Activated naive CD4-positive, alpha-beta T cell treated with anti-CD3 and anti-CD28 coated beads, Interleukin-2, amount 50 U/mL, for 24 hours (primary cell): ENCODE measurements around the gene TAS2R40.
"Not testable (repeated sequence)": the region's sequence is repeated elsewhere in the genome, so short reads cannot be mapped to it uniquely, and the experiment has no call there.

ENCODE experiments used
- H3K27ac Mint-ChIP-seq: one replicate; pipeline ENCODE4 v1.8.0; 2021; ENCODE audit warnings: mild to moderate bottlenecking, mixed read lengths
- H3K27me3 Mint-ChIP-seq: one replicate; pipeline ENCODE4 v1.8.0; 2021; ENCODE audit warnings: mixed read lengths
- H3K36me3 Mint-ChIP-seq: one replicate; pipeline ENCODE4 v1.8.0; 2021; ENCODE audit warnings: mixed read lengths
- H3K4me1 Mint-ChIP-seq: one replicate; pipeline ENCODE4 v1.8.0; 2021; ENCODE audit warnings: mixed read lengths
- H3K4me3 Mint-ChIP-seq: one replicate; pipeline ENCODE4 v1.8.0; 2021; ENCODE audit warnings: mild to moderate bottlenecking, mixed read lengths
- H3K9me3 Mint-ChIP-seq: one replicate; pipeline ENCODE4 v1.8.0; 2021; ENCODE audit warnings: mixed read lengths

TAS2R40 gene

DNA sequence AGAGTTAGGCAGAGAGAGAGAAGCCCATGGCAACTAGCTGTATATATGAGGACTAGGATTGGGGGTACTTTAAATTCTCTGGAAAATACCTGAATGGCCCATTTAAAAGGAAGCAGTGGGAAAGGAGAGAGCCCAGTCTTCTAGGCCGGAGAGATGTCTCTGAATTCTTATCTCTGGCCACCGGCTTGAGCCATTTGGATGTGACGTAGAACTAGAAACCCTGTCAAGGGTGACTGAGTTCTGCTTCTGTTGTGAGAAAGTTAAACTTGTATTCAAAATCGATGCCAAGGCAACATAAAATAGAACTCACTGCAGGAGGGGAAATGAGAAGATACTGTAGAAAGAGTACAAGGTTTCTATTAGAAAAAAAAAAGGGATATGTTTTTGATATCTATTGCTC lies 35.1 kb downstream of the TAS2R40 start:
- peaks cover 11% of the 10 kb centered on the region for H3K36me3 Mint-ChIP-seq
- peak overlapping the region; percentile 72 for H3K27ac Mint-ChIP-seq
- peaks cover 77% of the 10 kb centered on the region for H3K4me1 Mint-ChIP-seq
- no peak overlapping the region for H3K4me3 Mint-ChIP-seq
- H3K27me3 Mint-ChIP-seq = no peaks in the 10 kb centered on the region
- peaks cover 5% of the 10 kb centered on the region for H3K9me3 Mint-ChIP-seq

DNA sequence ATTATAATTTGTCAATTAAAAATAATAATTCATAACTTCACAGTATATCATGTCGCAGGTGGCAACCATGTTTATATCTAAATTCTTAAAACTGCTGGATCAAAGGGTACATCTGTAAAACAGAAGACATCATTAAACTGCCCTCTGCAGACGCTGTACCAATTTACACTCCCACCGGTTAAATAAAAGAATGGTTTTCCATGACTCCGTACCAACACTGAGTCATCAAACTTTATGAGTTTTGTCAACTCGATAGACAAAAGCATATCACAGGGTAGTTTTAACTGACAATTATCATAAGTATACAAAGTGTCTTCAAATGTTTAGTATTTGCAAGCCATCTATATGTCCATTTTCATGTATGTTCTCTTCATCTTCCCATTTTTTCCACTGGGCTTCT lies 35.7 kb downstream of the TAS2R40 start:
- Mint-ChIP-seq H3K36me3 (peaks cover 8% of the 10 kb centered on the region), H3K4me1 (peaks cover 76% of the 10 kb centered on the region), H3K27me3 (no peaks in the 10 kb centered on the region), H3K9me3 (peaks cover 2% of the 10 kb centered on the region), H3K4me3 (no peak overlapping the region), H3K27ac (peak overlapping the region; percentile 65)

DNA sequence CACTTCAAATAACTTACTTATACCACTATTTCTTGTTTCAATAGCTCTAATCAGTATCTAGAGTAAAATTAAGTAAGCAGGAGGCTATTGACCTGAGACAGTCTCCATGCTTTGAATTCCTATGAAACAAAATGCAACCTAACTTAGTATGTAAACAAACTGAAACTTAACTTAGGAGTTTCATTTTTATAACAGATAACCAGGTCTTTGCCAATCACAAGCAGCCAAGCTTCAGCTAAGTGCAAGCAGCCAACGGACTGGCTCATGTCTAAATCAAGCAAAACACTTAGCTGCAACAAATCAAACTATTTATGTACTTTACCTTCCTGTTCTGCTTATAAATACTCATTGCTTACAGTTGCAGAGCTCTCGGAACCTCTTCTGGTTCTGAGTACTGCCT lies 37.0 kb downstream of the TAS2R40 start:
- H3K36me3 Mint-ChIP-seq = peaks cover 3% of the 10 kb centered on the region
- H3K27ac Mint-ChIP-seq = peak overlapping the region; percentile 97
- no peaks in the 10 kb centered on the region for H3K27me3 Mint-ChIP-seq
- H3K9me3 Mint-ChIP-seq = no peaks in the 10 kb centered on the region
- peak overlapping the region; percentile 85 for H3K4me3 Mint-ChIP-seq
- peaks cover 68% of the 10 kb centered on the region for H3K4me1 Mint-ChIP-seq

DNA sequence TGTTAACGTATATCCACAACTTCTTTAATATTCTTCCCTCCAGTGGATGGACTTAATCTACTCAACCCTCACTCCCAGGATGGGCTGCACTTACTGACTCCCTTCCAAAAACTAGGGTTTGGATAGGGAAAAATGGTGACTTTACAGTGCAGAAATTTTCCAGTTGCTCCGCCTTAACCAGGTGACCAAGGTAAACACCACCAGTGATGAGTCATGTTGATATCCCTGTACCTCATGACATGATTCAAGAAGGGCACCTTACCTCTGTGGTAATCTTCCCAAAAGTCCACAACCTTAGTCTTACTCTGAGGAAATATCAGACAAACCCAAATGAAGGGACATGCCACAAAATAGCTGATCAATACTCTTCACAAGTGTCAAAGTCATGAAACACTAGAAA lies 37.9 kb downstream of the TAS2R40 start:
- Mint-ChIP-seq H3K4me3 (peak overlapping the region; percentile 12), H3K27ac (peak overlapping the region; percentile 80), H3K9me3 (no peaks in the 10 kb centered on the region), H3K27me3 (no peaks in the 10 kb centered on the region), H3K36me3 (peaks cover 9% of the 10 kb centered on the region), H3K4me1 (peaks cover 68% of the 10 kb centered on the region)

DNA sequence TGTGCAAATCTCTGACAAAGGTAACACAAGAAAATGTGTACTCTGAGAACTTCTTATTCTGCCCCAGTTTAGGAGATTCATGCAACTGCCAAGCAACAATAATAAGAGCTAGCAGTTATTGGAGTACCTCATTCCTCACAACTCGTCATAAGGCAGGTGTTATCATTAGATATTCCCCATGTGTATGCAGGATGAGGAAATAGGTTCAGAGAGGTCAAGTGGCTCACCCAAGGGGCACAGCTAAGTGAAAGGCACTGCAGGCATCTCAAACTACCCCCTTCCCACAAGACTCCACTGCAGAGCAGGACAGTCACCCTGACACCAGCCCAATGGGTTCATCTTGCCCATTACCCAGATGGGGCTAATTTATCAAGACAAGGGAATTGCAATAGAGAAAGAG lies 40.1 kb downstream of the TAS2R40 start:
- Mint-ChIP-seq H3K36me3 (peaks cover 14% of the 10 kb centered on the region), H3K9me3 (no peaks in the 10 kb centered on the region), H3K4me3 (peak overlapping the region; percentile 96), H3K27ac (peak overlapping the region; percentile 95), H3K4me1 (peaks cover 63% of the 10 kb centered on the region), H3K27me3 (no peaks in the 10 kb centered on the region)

DNA sequence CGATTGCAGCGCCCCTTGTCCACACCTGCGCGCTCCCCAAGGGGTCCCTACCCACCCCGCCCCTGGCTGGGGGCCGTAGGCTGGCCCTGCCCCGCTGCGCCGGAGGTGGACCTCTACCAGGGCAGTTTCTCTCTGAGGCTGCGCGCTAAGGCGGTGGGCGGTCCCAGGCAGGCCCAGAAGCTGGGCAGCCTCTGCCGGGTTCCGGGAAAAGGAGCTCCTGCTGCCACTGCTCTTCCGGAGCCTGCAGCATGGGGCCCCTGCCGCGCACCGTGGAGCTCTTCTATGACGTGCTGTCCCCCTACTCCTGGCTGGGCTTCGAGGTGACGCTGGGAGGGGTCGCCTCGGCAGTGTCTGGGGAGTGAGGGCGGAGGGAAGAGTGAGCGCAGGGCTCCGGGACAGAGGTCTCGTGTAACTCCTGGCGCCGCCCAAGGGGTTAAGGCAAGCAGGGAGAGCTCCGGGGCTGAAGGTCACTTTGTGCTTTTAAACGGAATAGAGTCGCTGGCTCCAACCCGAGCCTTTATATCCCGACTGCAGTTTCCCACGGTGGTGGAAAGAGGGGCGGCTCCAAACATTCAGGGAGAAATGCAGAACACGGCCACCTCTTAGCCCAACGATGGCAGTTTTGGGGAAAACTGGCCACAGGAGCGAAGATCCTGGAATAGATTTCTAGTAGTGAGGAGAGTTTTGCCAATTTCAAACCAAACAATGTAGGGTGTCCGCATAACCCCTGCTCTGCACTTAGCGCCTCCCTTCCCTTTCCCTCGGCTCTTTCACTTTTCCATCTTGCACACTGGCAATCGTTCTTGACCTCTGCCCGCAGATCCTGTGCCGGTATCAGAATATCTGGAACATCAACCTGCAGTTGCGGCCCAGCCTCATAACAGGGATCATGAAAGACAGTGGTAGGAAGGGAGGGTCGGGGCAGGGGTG lies 41.7 kb downstream of the TAS2R40 start, which contains the start of gene GSTK1:
TSS of gene GSTK1 (plus strand) at position 176 of the 930 bp plus-strand sequence. CDS start at position 249, 73 bp downstream.
- Mint-ChIP-seq H3K36me3 (peaks cover 14% of the 10 kb centered on the region), H3K4me3 (peak within 1 kb of the TSS; percentile 96), H3K9me3 (no peaks in the 10 kb centered on the region), H3K27me3 (no peaks in the 10 kb centered on the region), H3K27ac (peak within 1 kb of the TSS; percentile 98), H3K4me1 (peaks cover 56% of the 10 kb centered on the region)

DNA sequence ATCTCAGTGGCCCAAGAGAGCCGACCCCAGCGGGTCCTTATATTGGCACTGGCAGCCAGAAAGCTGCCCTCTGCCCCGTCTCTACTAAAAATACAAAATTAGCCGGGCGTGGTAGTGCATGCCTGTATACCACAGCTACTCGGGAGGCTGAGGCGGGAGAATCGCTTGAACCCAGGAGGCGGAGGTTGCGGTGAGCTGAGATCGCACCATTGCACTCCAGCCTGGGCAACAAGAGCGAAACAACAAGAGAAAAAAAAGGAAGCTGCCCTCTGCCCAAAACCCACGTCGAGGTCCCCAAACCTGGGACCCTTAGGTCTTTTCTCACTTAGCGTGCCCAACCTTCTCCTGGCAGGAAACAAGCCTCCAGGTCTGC lies 42.3 kb downstream of the TAS2R40 start:
- H3K27ac Mint-ChIP-seq = peak overlapping the region; percentile 98
- not testable (repeated sequence) for H3K27me3 Mint-ChIP-seq, H3K9me3 Mint-ChIP-seq
- peak overlapping the region; percentile 96 for H3K4me3 Mint-ChIP-seq
- H3K4me1 Mint-ChIP-seq = peaks cover 54% of the 10 kb centered on the region
- H3K36me3 Mint-ChIP-seq = peaks cover 19% of the 10 kb centered on the region

DNA sequence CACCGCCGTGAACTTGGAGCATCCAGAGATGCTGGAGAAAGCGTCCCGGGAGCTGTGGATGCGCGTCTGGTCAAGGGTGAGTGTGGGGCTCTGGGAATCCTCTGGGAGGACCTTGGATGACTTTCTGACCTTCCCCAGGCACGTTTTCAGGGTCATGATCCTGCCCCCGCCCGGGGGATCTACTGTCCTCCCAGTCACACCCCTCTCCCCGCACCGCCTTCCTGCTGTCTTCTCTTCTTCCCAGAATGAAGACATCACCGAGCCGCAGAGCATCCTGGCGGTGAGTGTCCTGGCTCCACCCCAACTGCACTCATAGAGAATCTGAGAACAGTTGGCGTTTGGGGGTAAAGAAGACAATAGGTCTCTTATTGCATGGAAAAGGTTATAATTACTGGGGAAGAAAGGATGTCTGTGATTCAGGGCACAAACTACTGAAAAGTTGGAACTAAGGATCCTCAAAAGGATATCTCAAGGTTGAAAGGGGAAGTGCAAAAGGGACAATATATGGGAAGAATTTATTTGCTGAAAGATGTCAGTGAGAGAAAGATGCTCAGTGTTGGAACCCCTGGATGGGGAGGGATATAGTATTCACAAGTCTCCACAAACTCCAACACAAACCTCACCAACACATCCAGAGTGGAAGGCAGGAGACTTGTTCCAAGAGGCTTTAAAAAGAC lies 43.3 kb downstream of the TAS2R40 start:
- H3K27me3 Mint-ChIP-seq = no peaks in the 10 kb centered on the region
- peak overlapping the region; percentile 96 for H3K4me3 Mint-ChIP-seq
- H3K9me3 Mint-ChIP-seq = no peaks in the 10 kb centered on the region
- peak overlapping the region; percentile 98 for H3K27ac Mint-ChIP-seq
- peaks cover 48% of the 10 kb centered on the region for H3K4me1 Mint-ChIP-seq
- peaks cover 23% of the 10 kb centered on the region for H3K36me3 Mint-ChIP-seq

DNA sequence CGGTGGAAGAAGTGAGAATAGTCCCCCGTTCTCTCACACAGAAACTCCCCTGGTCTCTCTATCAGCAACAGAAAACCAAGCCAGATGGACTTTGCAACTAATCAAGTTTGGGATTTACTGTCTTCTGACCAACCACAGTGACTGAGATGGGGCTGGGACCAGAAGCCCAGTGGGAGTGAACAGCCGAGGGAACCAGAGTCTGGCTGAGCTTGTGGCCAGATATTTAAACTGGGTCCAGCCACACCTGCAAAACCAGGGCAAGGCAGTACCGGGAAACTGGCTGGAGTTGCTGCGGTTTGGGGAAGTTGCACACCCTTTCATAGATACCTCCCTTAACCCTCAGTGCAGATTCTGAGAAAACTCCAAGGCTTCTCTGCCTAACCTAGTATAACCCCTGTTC lies 47.4 kb downstream of the TAS2R40 start:
- Mint-ChIP-seq H3K4me3 (no peak overlapping the region), H3K27ac (peak overlapping the region; percentile 72), H3K9me3 (no peaks in the 10 kb centered on the region), H3K4me1 (peaks cover 48% of the 10 kb centered on the region), H3K27me3 (no peaks in the 10 kb centered on the region), H3K36me3 (peaks cover 24% of the 10 kb centered on the region)

DNA sequence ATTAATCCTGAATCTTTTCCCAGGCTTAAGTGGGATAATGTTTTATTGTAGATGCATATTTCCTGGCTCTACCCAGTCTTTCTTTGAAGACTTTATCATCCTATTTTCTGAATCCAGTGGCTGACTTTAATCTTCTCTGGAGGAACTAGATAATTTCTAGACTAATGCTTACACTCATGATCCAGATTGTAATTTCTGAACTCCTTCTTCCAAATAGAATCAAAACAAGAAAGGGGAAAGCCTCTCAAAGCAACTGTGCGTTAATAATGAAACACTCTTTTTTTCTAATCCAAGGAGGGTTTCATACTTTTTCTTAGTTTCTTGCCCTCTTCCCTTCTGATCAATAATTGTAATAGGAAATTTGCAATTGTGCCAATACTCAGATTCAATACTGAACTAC lies 49.4 kb downstream of the TAS2R40 start:
- Mint-ChIP-seq H3K4me1 (peaks cover 29% of the 10 kb centered on the region), H3K4me3 (no peak overlapping the region), H3K9me3 (no peaks in the 10 kb centered on the region), H3K27ac (peak overlapping the region; percentile 35), H3K27me3 (no peaks in the 10 kb centered on the region), H3K36me3 (peaks cover 14% of the 10 kb centered on the region)
